Measurements from ENCODE around the gene MNT. TPM values are rescaled to one million over a fixed set of nuclear protein-coding genes. Genes with fewer than 3 reads are reported as not detected.

Gene MNT
- total and polyA plus RNA-seq, 2 of the 8 experiments (the other 6 are each of a cell fraction or from before 2014, with no cell fraction given) = 5.0 to 17.3 TPM

GRCh38 chr17:2385240-2386210 is 15.3 kb downstream of the MNT start (continued):
- TF ChIP-seq CBX8 (IDR thresholded peaks at IDR 0.05; ENCODE audit: borderline replicate concordance, low read depth, low read length) = no peak
- TF ChIP-seq RXRA (IDR thresholded peaks at IDR 0.05; ENCODE audit: insufficient read depth, low read depth, low read length) = no peak
- TF ChIP-seq SRF (IDR thresholded peaks at IDR 0.05; ENCODE audit: low read depth, low read length) = no peak
- TF ChIP-seq HDAC6 (IDR thresholded peaks at IDR 0.05; ENCODE audit: low read depth, low read length) = no peak
- TF ChIP-seq RFX5 (IDR thresholded peaks at IDR 0.05; ENCODE audit: borderline replicate concordance, low read depth, low read length) = no peak
- TF ChIP-seq JUND (IDR thresholded peaks at IDR 0.05; ENCODE audit: low read length) = no peak
